ENCODE results near the gene PDLIM4.
A peak's percentile ranks its signal among the peaks of the same experiment; 100 is the strongest.

The PDLIM4 gene

GRCh38 chr5:132219981-132220380 lies 37.5 kb upstream of the PDLIM4 start:
- H3K4ac ChIP-seq (ENCODE audit: low read depth, low read length): no peak overlapping the region
- no peak overlapping the region for H2BK120ac ChIP-seq (ENCODE audit: low read depth, low read length)
- H2BK15ac ChIP-seq (replicated peaks; ENCODE audit: low read depth): no peak overlapping the region
- H3K56ac ChIP-seq (ENCODE audit: low read length): no peak overlapping the region
- no peak overlapping the region for H4K8ac ChIP-seq (ENCODE audit: low read depth, low read length)
- H3K79me2 ChIP-seq (ENCODE audit: control insufficient read depth, insufficient read depth, low read length): no peaks in the 10 kb centered on the region
- no peaks in the 10 kb centered on the region for H3K79me1 ChIP-seq (ENCODE audit: low read length)
- no peak overlapping the region for H2AK5ac ChIP-seq (ENCODE audit: low read length)
- H3K23ac ChIP-seq (ENCODE audit: low read length): no peak overlapping the region
- no peak overlapping the region for H2BK5ac ChIP-seq (ENCODE audit: low read length)
- H4K5ac ChIP-seq (ENCODE audit: low read length): no peak overlapping the region
- no peak overlapping the region for H3K4me3 ChIP-seq (ENCODE audit: low read length)
- DNase-seq: no peak
- H3K18ac ChIP-seq (ENCODE audit: low read length): no peak overlapping the region
- H3K4me1 ChIP-seq (ENCODE audit: control insufficient read depth, low read depth, low read length): no peaks in the 10 kb centered on the region
- no peaks in the 10 kb centered on the region for H3K27me3 ChIP-seq (ENCODE audit: insufficient read depth, low read length, poor library complexity)
- no peak overlapping the region for H3K27ac ChIP-seq (ENCODE audit: low read depth, low read length)
- no peaks in the 10 kb centered on the region for H3K36me3 ChIP-seq (ENCODE audit: control insufficient read depth, insufficient read depth, low read length)
- no peak overlapping the region for H3K9ac ChIP-seq (ENCODE audit: low read length)
- no peak overlapping the region for H3K4me2 ChIP-seq (ENCODE audit: low read length)
- WGBS (ENCODE audit: extremely low coverage, insufficient coverage, low lambda C conversion rate): no CpG with 5 or more reads among the region's 1 CpG

GRCh38 chr5:132220491-132220890 lies 37.0 kb upstream of the PDLIM4 start:
- Histone ChIP-seq H4K5ac (ENCODE audit: low read length) (no peak overlapping the region), H3K56ac (ENCODE audit: low read length) (no peak overlapping the region), H3K79me2 (ENCODE audit: control insufficient read depth, insufficient read depth, low read length) (no peaks in the 10 kb centered on the region), H3K27ac (ENCODE audit: low read depth, low read length) (no peak overlapping the region), H2AK5ac (ENCODE audit: low read length) (no peak overlapping the region), H3K4me1 (ENCODE audit: control insufficient read depth, low read depth, low read length) (no peaks in the 10 kb centered on the region), H4K8ac (ENCODE audit: low read depth, low read length) (no peak overlapping the region), H3K4ac (ENCODE audit: low read depth, low read length) (no peak overlapping the region), H3K36me3 (ENCODE audit: control insufficient read depth, insufficient read depth, low read length) (no peaks in the 10 kb centered on the region), H2BK15ac (replicated peaks; ENCODE audit: low read depth) (no peak overlapping the region), H2BK5ac (ENCODE audit: low read length) (no peak overlapping the region), H3K9ac (ENCODE audit: low read length) (no peak overlapping the region), H3K18ac (ENCODE audit: low read length) (no peak overlapping the region), H3K27me3 (ENCODE audit: insufficient read depth, low read length, poor library complexity) (no peaks in the 10 kb centered on the region), H3K23ac (ENCODE audit: low read length) (no peak overlapping the region), H2BK120ac (ENCODE audit: low read depth, low read length) (no peak overlapping the region), H3K4me2 (ENCODE audit: low read length) (no peak overlapping the region), H3K79me1 (ENCODE audit: low read length) (no peaks in the 10 kb centered on the region), H3K4me3 (ENCODE audit: low read length) (no peak overlapping the region)
- no peak for DNase-seq
- no CpG with 5 or more reads among the region's 2 CpGs for WGBS (ENCODE audit: extremely low coverage, insufficient coverage, low lambda C conversion rate)

GRCh38 chr5:132221781-132222648 lies 35.5 kb upstream of the PDLIM4 start:
- no CpG with 5 or more reads among the region's 7 CpGs for WGBS (ENCODE audit: extremely low coverage, insufficient coverage, low lambda C conversion rate)
- H3K27ac ChIP-seq (ENCODE audit: low read depth, low read length): no peak overlapping the region
- no peak for DNase-seq

GRCh38 chr5:132222649-132223038 lies 34.9 kb upstream of the PDLIM4 start:
- no peak overlapping the region for H3K4me2 ChIP-seq (ENCODE audit: low read length)
- no peaks in the 10 kb centered on the region for H3K79me2 ChIP-seq (ENCODE audit: control insufficient read depth, insufficient read depth, low read length)
- no peak overlapping the region for H2AK5ac ChIP-seq (ENCODE audit: low read length)
- no peaks in the 10 kb centered on the region for H3K79me1 ChIP-seq (ENCODE audit: low read length)
- H3K36me3 ChIP-seq (ENCODE audit: control insufficient read depth, insufficient read depth, low read length): no peaks in the 10 kb centered on the region
- H2BK5ac ChIP-seq (ENCODE audit: low read length): no peak overlapping the region
- DNase-seq: no peak
- no peak overlapping the region for H4K8ac ChIP-seq (ENCODE audit: low read depth, low read length)
- no peak overlapping the region for H4K5ac ChIP-seq (ENCODE audit: low read length)
- no peak overlapping the region for H3K18ac ChIP-seq (ENCODE audit: low read length)
- no peaks in the 10 kb centered on the region for H3K27me3 ChIP-seq (ENCODE audit: insufficient read depth, low read length, poor library complexity)
- H3K9ac ChIP-seq (ENCODE audit: low read length): no peak overlapping the region
- no peak overlapping the region for H3K4me3 ChIP-seq (ENCODE audit: low read length)
- H3K4ac ChIP-seq (ENCODE audit: low read depth, low read length): no peak overlapping the region
- peaks cover 2% of the 10 kb centered on the region for H3K4me1 ChIP-seq (ENCODE audit: control insufficient read depth, low read depth, low read length)
- no peak overlapping the region for H2BK15ac ChIP-seq (replicated peaks; ENCODE audit: low read depth)
- no peak overlapping the region for H3K23ac ChIP-seq (ENCODE audit: low read length)
- no peak overlapping the region for H3K27ac ChIP-seq (ENCODE audit: low read depth, low read length)
- H3K56ac ChIP-seq (ENCODE audit: low read length): no peak overlapping the region
- no peak overlapping the region for H2BK120ac ChIP-seq (ENCODE audit: low read depth, low read length)
- no CpG with 5 or more reads among the region's 3 CpGs for WGBS (ENCODE audit: extremely low coverage, insufficient coverage, low lambda C conversion rate)

More at GRCh38 chr5:132221781-132222648, 35.5 kb upstream of the PDLIM4 start:
- no peaks in the 10 kb centered on the region for H3K36me3 ChIP-seq (ENCODE audit: control insufficient read depth, insufficient read depth, low read length)
- no peaks in the 10 kb centered on the region for H3K79me1 ChIP-seq (ENCODE audit: low read length)
- H3K23ac ChIP-seq (ENCODE audit: low read length): no peak overlapping the region
- H3K27me3 ChIP-seq (ENCODE audit: insufficient read depth, low read length, poor library complexity): no peaks in the 10 kb centered on the region
- H4K5ac ChIP-seq (ENCODE audit: low read length): no peak overlapping the region
- no peak overlapping the region for H3K56ac ChIP-seq (ENCODE audit: low read length)
- peaks cover 2% of the 10 kb centered on the region for H3K4me1 ChIP-seq (ENCODE audit: control insufficient read depth, low read depth, low read length)
- no peaks in the 10 kb centered on the region for H3K79me2 ChIP-seq (ENCODE audit: control insufficient read depth, insufficient read depth, low read length)
- H3K18ac ChIP-seq (ENCODE audit: low read length): no peak overlapping the region
- no peak overlapping the region for H2BK15ac ChIP-seq (replicated peaks; ENCODE audit: low read depth)
- H4K8ac ChIP-seq (ENCODE audit: low read depth, low read length): no peak overlapping the region
- H3K9ac ChIP-seq (ENCODE audit: low read length): no peak overlapping the region
- H3K4ac ChIP-seq (ENCODE audit: low read depth, low read length): no peak overlapping the region
- H2AK5ac ChIP-seq (ENCODE audit: low read length): no peak overlapping the region
- no peak overlapping the region for H2BK120ac ChIP-seq (ENCODE audit: low read depth, low read length)
- no peak overlapping the region for H3K4me3 ChIP-seq (ENCODE audit: low read length)
- H2BK5ac ChIP-seq (ENCODE audit: low read length): no peak overlapping the region
- no peak overlapping the region for H3K4me2 ChIP-seq (ENCODE audit: low read length)

GRCh38 chr5:132223861-132224260 lies 33.6 kb upstream of the PDLIM4 start:
- Histone ChIP-seq H3K36me3 (ENCODE audit: control insufficient read depth, insufficient read depth, low read length) (no peaks in the 10 kb centered on the region), H2AK5ac (ENCODE audit: low read length) (no peak overlapping the region), H2BK120ac (ENCODE audit: low read depth, low read length) (no peak overlapping the region), H2BK5ac (ENCODE audit: low read length) (no peak overlapping the region), H3K9ac (ENCODE audit: low read length) (no peak overlapping the region), H3K4ac (ENCODE audit: low read depth, low read length) (no peak overlapping the region), H3K79me1 (ENCODE audit: low read length) (no peaks in the 10 kb centered on the region), H3K4me3 (ENCODE audit: low read length) (no peak overlapping the region), H3K56ac (ENCODE audit: low read length) (no peak overlapping the region), H3K27me3 (ENCODE audit: insufficient read depth, low read length, poor library complexity) (no peaks in the 10 kb centered on the region), H4K5ac (ENCODE audit: low read length) (no peak overlapping the region), H3K27ac (ENCODE audit: low read depth, low read length) (no peak overlapping the region), H3K23ac (ENCODE audit: low read length) (peak overlapping the region; percentile 24), H2BK15ac (replicated peaks; ENCODE audit: low read depth) (no peak overlapping the region), H3K18ac (ENCODE audit: low read length) (no peak overlapping the region), H4K8ac (ENCODE audit: low read depth, low read length) (no peak overlapping the region), H3K79me2 (ENCODE audit: control insufficient read depth, insufficient read depth, low read length) (no peaks in the 10 kb centered on the region), H3K4me2 (ENCODE audit: low read length) (no peak overlapping the region), H3K4me1 (ENCODE audit: control insufficient read depth, low read depth, low read length) (peaks cover 2% of the 10 kb centered on the region)
- DNase-seq: no peak
- no CpG with 5 or more reads among the region's 2 CpGs for WGBS (ENCODE audit: extremely low coverage, insufficient coverage, low lambda C conversion rate)

- WGBS (ENCODE audit: extremely low coverage, insufficient coverage, low lambda C conversion rate): no CpG with 5 or more reads among the region's 1 CpG
- Histone ChIP-seq H3K18ac (ENCODE audit: low read length) (no peak overlapping the region), H3K27me3 (ENCODE audit: insufficient read depth, low read length, poor library complexity) (no peaks in the 10 kb centered on the region)
Measured at GRCh38 chr5:132224716-132225115, 32.8 kb upstream of the PDLIM4 start.

More at GRCh38 chr5:132224716-132225115, 32.8 kb upstream of the PDLIM4 start:
- no peak overlapping the region for H3K23ac ChIP-seq (ENCODE audit: low read length)
- no peak for DNase-seq
- no peak overlapping the region for H4K8ac ChIP-seq (ENCODE audit: low read depth, low read length)
- no peaks in the 10 kb centered on the region for H3K36me3 ChIP-seq (ENCODE audit: control insufficient read depth, insufficient read depth, low read length)
- no peak overlapping the region for H2BK15ac ChIP-seq (replicated peaks; ENCODE audit: low read depth)
- no peak overlapping the region for H3K56ac ChIP-seq (ENCODE audit: low read length)
- H2BK5ac ChIP-seq (ENCODE audit: low read length): no peak overlapping the region
- no peaks in the 10 kb centered on the region for H3K79me2 ChIP-seq (ENCODE audit: control insufficient read depth, insufficient read depth, low read length)
- no peak overlapping the region for H3K4ac ChIP-seq (ENCODE audit: low read depth, low read length)
- no peaks in the 10 kb centered on the region for H3K79me1 ChIP-seq (ENCODE audit: low read length)
- H3K4me2 ChIP-seq (ENCODE audit: low read length): no peak overlapping the region
- peaks cover 2% of the 10 kb centered on the region for H3K4me1 ChIP-seq (ENCODE audit: control insufficient read depth, low read depth, low read length)
- no peak overlapping the region for H3K27ac ChIP-seq (ENCODE audit: low read depth, low read length)
- no peak overlapping the region for H3K4me3 ChIP-seq (ENCODE audit: low read length)
- no peak overlapping the region for H2BK120ac ChIP-seq (ENCODE audit: low read depth, low read length)
- H3K9ac ChIP-seq (ENCODE audit: low read length): no peak overlapping the region
- H4K5ac ChIP-seq (ENCODE audit: low read length): no peak overlapping the region
- H2AK5ac ChIP-seq (ENCODE audit: low read length): no peak overlapping the region
